ENCODE measurements around the gene STX11. TPM values are rescaled to one million over a fixed set of nuclear protein-coding genes. Genes with fewer than 3 reads are reported as not detected.
A peak's percentile ranks its signal among the peaks of the same experiment; 100 is the strongest.

The STX11 gene
- total RNA-seq, 1 donor = 3.5 TPM

DNA sequence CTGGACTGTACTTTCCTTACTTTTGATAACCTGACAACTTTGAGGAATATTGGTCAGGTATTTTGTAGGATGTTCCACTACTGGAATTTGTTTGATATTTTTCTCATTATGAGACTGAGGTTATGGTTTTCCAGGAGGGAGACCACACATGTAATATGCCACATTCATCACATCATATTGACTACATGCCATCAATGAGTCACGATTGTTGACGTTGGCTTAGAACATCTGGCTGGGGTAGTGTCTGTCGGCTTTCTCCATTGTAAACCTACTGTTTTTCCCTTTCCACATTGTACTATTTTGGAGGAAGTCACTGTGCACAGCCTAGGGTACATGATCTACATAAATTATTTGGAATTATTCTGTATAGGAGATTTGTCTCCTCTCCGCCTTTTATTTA is 1.4 kb upstream of the STX11 start:
- no peak overlapping the region for H3K4me3 ChIP-seq (ENCODE audit: low read depth, low read length)
- TF ChIP-seq, protein P1, sequence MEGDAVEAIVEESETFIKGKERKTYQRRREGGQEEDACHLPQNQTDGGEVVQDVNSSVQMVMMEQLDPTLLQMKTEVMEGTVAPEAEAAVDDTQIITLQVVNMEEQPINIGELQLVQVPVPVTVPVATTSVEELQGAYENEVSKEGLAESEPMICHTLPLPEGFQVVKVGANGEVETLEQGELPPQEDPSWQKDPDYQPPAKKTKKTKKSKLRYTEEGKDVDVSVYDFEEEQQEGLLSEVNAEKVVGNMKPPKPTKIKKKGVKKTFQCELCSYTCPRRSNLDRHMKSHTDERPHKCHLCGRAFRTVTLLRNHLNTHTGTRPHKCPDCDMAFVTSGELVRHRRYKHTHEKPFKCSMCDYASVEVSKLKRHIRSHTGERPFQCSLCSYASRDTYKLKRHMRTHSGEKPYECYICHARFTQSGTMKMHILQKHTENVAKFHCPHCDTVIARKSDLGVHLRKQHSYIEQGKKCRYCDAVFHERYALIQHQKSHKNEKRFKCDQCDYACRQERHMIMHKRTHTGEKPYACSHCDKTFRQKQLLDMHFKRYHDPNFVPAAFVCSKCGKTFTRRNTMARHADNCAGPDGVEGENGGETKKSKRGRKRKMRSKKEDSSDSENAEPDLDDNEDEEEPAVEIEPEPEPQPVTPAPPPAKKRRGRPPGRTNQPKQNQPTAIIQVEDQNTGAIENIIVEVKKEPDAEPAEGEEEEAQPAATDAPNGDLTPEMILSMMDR (IDR thresholded peaks at IDR 0.05; ENCODE audit: insufficient read depth, low read length) = no peak
- DNase-seq (ENCODE audit: low read depth) = peak; percentile 68

DNA sequence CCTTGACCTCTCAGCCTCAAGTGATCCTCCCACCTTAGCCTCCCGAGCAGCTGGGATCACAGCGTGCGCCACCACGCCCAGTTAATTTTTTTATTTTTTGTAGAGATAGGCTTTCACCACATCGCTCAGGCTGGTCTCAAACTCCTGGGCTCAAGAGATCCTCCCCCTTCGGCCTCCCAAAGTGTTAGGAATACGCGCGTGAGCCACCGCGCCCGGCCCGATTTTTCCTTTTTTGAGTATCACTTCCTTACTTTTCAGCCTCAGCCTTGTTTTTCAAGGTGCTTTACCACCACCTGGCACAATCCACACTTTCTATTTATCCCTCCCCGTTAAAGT is 791 bp upstream of the STX11 start:
- peak overlapping the region; percentile 81 for H3K4me3 ChIP-seq (ENCODE audit: low read depth, low read length)
- DNase-seq (ENCODE audit: low read depth) = no peak
- TF ChIP-seq, protein P1 (IDR thresholded peaks at IDR 0.05; ENCODE audit: insufficient read depth, low read length) = no peak

DNA sequence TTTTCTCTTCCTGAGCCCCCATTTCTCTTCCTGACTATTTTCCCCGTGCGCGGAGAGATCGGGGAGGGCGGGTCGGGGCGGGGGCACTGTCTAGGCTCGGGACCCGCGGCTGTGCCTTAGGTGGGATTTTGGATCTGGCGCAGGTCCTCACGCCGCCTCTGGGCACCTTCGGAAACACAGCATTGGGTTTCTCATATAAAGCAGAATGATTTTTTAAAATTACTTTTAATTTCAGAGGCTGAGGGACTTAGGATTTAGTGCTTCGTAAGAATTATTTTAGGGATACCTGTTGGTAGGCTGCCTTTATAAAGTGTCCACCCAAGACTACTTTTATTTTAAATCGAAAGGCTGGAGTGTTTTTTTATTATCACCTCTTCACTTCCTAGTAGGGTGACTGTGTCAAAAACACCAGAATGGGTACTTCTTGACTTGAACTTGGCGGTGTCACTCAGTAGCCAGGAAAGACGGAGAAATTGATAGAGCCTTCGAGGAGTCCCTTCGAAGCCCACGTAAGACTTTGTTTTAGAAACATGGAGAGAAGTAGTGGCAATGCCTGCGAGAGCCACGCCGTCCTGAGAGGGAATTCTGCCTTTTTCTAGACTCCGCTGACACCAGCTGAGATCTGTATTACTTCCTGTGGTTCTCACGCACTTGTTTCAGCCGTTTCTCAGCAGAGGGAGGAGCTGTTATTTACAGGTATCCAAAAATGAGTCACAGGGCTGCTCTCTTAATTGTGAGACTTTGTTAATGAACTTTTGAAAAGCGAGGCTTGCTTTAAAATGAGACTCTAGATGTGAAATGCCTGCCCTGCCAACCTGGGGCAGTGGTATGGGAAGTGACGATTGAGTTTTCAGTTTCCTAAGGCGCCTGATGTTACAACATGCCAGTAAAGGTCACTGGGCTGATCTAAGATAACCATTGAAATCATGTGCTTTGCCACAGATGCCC is 667 bp downstream of the STX11 start:
- H3K4me3 ChIP-seq (ENCODE audit: low read depth, low read length) = peak overlapping the region; percentile 81
- peak; percentile 33 for DNase-seq (ENCODE audit: low read depth)
- TF ChIP-seq, protein P1 (IDR thresholded peaks at IDR 0.05; ENCODE audit: insufficient read depth, low read length) = peak; percentile 49

DNA sequence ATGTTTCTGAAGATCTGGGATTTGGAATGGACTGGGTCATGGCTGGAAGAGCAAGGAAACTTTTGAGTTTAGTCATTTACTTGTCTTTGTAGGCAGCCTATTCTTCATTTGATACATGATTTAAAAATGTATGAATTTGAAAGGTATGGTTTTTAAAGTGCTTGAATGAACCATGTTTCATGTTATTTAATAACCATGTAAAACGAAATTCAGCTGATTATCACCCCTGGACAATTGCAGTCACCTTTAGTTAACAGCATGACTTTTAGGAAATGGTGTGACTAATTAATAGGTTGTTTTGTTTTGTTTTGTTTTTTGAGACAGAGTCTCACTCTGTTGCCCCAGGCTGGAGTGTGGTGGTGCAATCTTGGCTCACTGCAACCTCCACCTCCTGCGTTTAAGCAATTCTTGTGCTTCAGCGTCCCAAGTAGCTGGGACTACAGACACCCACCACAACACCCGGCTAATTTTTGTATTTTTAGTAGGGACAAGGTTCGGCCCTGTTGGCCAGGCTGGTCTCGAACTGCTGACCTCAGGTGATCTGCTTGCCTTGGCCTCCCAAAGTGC is 2.1 kb downstream of the STX11 start:
- H3K4me3 ChIP-seq (ENCODE audit: low read depth, low read length) = no peak overlapping the region
- TF ChIP-seq, protein P1 (IDR thresholded peaks at IDR 0.05; ENCODE audit: insufficient read depth, low read length) = no peak
- no peak for DNase-seq (ENCODE audit: low read depth)

GRCh38 chr6:144153260-144153659 is 2.9 kb downstream of the STX11 start:
- TF ChIP-seq, protein P1 (IDR thresholded peaks at IDR 0.05; ENCODE audit: insufficient read depth, low read length) = no peak
- no peak overlapping the region for H3K4me3 ChIP-seq (ENCODE audit: low read depth, low read length)
- DNase-seq (ENCODE audit: low read depth) = no peak

DNA sequence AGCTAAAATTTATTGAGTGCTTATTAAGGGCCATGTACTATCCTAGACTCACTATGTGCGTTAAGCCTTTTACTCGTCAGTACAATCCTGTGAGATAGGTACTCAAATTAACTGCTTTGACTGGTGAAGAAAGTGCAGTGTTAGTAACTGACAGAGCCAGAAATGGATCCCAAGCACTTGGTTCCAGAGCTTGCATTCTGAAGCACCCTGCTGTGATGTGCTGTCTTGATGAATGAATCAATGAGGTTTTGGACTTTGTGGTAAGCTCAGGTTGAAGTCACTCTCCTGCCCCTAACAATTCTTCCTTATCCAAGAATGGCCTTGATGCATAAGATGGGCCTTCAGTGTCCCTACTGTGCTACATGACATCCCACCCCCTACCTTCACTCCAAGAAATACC is 3.7 kb downstream of the STX11 start:
- TF ChIP-seq, protein P1 (IDR thresholded peaks at IDR 0.05; ENCODE audit: insufficient read depth, low read length) = no peak

More for the DNA sequence above, 3.7 kb downstream of the STX11 start:
- H3K4me3 ChIP-seq (ENCODE audit: low read depth, low read length) = no peak overlapping the region
- DNase-seq (ENCODE audit: low read depth) = no peak

All from fibroblast of the aortic adventitia (primary cell).